GM13976 (cell line): ENCODE measurements around the gene F2RL1.

Source experiments
- DNase-seq: peaks from one replicate; pipeline ENCODE4 v3.0.0; 2012; ENCODE audit warnings: low spot score
- CTCF ChIP-seq: IDR thresholded peaks from 2 replicates; pipeline ENCODE4 v1.5.1; 2012; ENCODE audit warnings: borderline replicate concordance, mild to moderate bottlenecking; ENCODE audit not compliant: insufficient read depth; ENCODE audit errors: extremely low read depth, missing control alignments, control extremely low read depth
- in situ Hi-C: fragments of 300-500 bp; cut with MboI; formaldehyde crosslinking; loops from one replicate; pipeline ENCODE4 v1.12.0; 2022; ENCODE audit warnings: low sequenced_read_pairs, mixed read lengths, inconsistent platforms; ENCODE audit not compliant: unreplicated experiment

Gene F2RL1

GRCh38 chr5:76859591-76860247 lies 40.9 kb downstream of the F2RL1 start:
- in situ Hi-C loops: no loop called here
- no peak for TF ChIP-seq CTCF
- no peak for DNase-seq

- no peak for DNase-seq
- in situ Hi-C loops: no loop called here
- TF ChIP-seq CTCF: no peak
These were observed 42.8 kb downstream of the F2RL1 start for GRCh38 chr5:76861612-76862011.

- in situ Hi-C loops: no loop called here
- no peak for DNase-seq
- TF ChIP-seq CTCF: no peak
These were observed 44.2 kb downstream of the F2RL1 start for GRCh38 chr5:76863001-76863400.

- TF ChIP-seq CTCF: no peak
- no peak for DNase-seq
- in situ Hi-C loops: no loop called here
These were observed 47.7 kb downstream of the F2RL1 start for GRCh38 chr5:76866503-76866902.

DNA sequence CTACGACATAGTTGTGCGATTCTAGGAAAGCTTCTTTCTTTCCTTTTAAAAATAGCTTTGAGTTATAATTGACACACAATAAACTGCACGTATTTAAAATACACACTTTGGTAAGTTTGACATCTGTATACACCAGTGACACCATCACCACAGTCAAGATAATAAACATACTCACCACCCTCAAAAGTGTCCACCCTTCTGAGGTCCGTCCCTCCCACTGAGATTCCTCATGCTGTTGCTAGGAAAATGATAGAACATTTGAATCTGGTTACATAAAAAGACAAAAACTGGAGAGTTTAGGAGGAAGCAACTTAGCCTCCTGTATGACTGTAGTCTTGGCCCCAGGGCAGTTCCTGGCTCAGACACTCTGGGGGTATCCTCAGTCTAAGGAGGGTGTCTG lies 48.2 kb downstream of the F2RL1 start:
- DNase-seq: no peak
- no peak for TF ChIP-seq CTCF
- in situ Hi-C loops: no loop called here

GRCh38 chr5:76867827-76868693 lies 49.2 kb downstream of the F2RL1 start:
- in situ Hi-C loops: no loop called here
- peak; percentile 81 for TF ChIP-seq CTCF
- peak; percentile 75 for DNase-seq
